KOPT-K1 (cell line): ENCODE results near the gene ENTREP1.
"Not testable (repeated sequence)": the region's sequence is repeated elsewhere in the genome, so short reads cannot be mapped to it uniquely, and the experiment has no call there.

Experiments
- H3K27ac ChIP-seq: fragments of 200-600 bp; sonication (generic); 2 replicates; pipeline ENCODE4 v1.5.1; 2016; ENCODE audit warnings: antibody characterized with exemption, mild to moderate bottlenecking, low read depth, low read length; ENCODE audit not compliant: poor library complexity, severe bottlenecking
- H3K36me3 ChIP-seq: fragments of 200-600 bp; sonication (generic); 2 replicates; pipeline ENCODE4 v1.5.1; 2017; ENCODE audit warnings: antibody characterized with exemption, mild to moderate bottlenecking, low read length, moderate library complexity; ENCODE audit not compliant: insufficient read depth
- H3K9me3 ChIP-seq: fragments of 200-600 bp; sonication (generic); 2 replicates; pipeline ENCODE4 v1.5.1; 2017; ENCODE audit warnings: antibody characterized with exemption, low read length, mild to moderate bottlenecking; ENCODE audit not compliant: insufficient read depth, poor library complexity, severe bottlenecking

The ENTREP1 gene

GRCh38 chr9:69429281-69429680 lies 104.3 kb downstream of the ENTREP1 start:
- no peak overlapping the region for H3K27ac ChIP-seq
- H3K9me3 ChIP-seq: no peaks in the 10 kb centered on the region
- H3K36me3 ChIP-seq: no peaks in the 10 kb centered on the region

- H3K9me3 ChIP-seq: no peaks in the 10 kb centered on the region
- no peak overlapping the region for H3K27ac ChIP-seq
- no peaks in the 10 kb centered on the region for H3K36me3 ChIP-seq
Measured at GRCh38 chr9:69430206-69430605, 105.2 kb downstream of the ENTREP1 start.

GRCh38 chr9:69431203-69431602 lies 106.2 kb downstream of the ENTREP1 start:
- Histone ChIP-seq H3K36me3 (no peaks in the 10 kb centered on the region), H3K27ac (no peak overlapping the region), H3K9me3 (no peaks in the 10 kb centered on the region)

GRCh38 chr9:69431777-69432176 lies 106.8 kb downstream of the ENTREP1 start:
- no peak overlapping the region for H3K27ac ChIP-seq
- no peaks in the 10 kb centered on the region for H3K36me3 ChIP-seq
- no peaks in the 10 kb centered on the region for H3K9me3 ChIP-seq

- H3K36me3 ChIP-seq: no peaks in the 10 kb centered on the region
- no peaks in the 10 kb centered on the region for H3K9me3 ChIP-seq
- no peak overlapping the region for H3K27ac ChIP-seq
Measured at GRCh38 chr9:69432623-69433022, 107.6 kb downstream of the ENTREP1 start.

GRCh38 chr9:69433392-69433791 lies 108.4 kb downstream of the ENTREP1 start:
- no peak overlapping the region for H3K27ac ChIP-seq
- H3K9me3 ChIP-seq: no peaks in the 10 kb centered on the region
- no peaks in the 10 kb centered on the region for H3K36me3 ChIP-seq

- Histone ChIP-seq H3K36me3 (no peaks in the 10 kb centered on the region), H3K9me3 (no peaks in the 10 kb centered on the region), H3K27ac (no peak overlapping the region)
Measured at GRCh38 chr9:69433968-69434367, 109.0 kb downstream of the ENTREP1 start.

GRCh38 chr9:69439654-69440053 lies 114.6 kb downstream of the ENTREP1 start:
- not testable (repeated sequence) for H3K27ac ChIP-seq, H3K9me3 ChIP-seq, H3K36me3 ChIP-seq

- not testable (repeated sequence) for H3K9me3 ChIP-seq, H3K27ac ChIP-seq, H3K36me3 ChIP-seq
Measured at GRCh38 chr9:69440254-69440955, 115.4 kb downstream of the ENTREP1 start.
